SIG-M5 treated with dmso at 0.1 percent for 504 hours (cell line): ENCODE results near the gene TGM4.
A peak's percentile ranks its signal among the peaks of the same experiment; 100 is the strongest.
"Not testable (repeated sequence)": the region's sequence is repeated elsewhere in the genome, so short reads cannot be mapped to it uniquely, and the experiment has no call there.

Experiments
- DNase-seq: peaks from one replicate; lab custom pipeline; 2025; ENCODE audit not compliant: unreplicated experiment; lab: John Stamatoyannopoulos, UW

Gene TGM4

DNA sequence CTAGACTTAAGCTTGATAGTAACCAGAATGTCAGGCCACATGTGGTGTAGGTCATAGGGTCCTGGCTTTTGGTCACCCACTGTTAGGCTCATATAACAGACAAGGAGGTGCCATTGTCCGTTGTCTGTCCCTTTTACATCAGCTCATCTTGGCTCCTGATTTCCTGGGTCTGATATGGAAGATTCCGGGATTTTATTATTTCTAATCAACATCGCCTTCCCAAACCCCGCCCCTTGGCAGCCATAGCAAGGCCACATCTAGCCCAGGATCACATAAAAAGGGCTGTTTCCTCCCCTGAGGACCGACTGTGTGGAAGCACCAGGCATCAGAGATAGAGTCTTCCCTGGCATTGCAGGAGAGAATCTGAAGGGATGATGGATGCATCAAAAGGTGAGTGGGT lies at the start of gene TGM4:
TGM4 (plus strand) TSS at position 301 of the 400 bp plus-strand sequence; CDS start at position 372, 71 bp downstream.
- no peak for DNase-seq

DNA sequence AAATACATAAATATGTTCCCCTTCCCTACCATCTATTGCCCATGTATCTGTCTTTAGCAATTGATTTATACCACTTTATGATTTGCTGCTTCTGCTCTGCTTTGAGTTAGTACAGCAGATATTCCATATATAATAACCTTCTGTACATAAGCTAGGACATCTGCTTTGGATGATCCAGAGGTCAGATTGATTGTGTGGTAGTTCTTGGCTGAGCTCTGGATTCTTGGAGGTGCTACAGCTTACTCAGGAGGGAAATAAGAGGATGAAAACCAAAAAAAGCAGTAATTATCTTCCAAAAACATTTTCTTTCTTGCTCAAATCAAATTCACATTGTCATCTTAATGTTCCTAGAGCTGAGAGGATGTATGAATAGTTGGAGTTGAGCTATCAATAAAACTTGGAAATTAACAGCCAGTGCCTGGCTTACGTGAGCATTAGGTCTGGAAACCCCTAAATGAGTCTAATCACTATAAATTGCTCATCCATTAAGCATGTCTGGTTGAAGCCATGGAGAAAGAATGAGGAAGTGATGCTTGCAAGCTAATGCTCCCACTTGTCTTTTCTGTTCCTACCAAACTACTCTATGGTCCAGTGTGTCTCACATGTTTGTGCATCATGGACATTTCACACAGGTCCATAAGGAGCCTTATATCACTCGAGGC lies 49.0 kb upstream of the TGM4 start:
- DNase-seq: peak; percentile 9

DNA sequence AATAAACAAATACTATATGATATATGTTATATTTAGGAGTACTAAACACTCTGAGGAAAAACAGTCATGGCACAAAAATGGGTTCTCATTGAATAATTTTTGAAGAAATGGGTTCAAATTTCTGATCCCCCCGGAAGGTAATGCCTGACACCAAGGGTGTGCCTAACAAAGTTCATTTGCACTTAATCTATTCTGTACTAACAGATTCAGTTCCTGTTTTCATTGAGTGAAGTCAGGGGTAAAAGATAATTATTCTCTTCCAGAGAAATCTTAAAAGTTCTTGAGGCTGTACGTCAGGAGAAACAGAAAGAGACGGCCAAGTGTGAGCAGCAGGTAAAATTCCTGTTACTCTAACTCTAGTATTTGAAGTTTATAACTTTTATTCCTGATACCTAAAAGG lies 47.2 kb upstream of the TGM4 start:
- DNase-seq: no peak

DNA sequence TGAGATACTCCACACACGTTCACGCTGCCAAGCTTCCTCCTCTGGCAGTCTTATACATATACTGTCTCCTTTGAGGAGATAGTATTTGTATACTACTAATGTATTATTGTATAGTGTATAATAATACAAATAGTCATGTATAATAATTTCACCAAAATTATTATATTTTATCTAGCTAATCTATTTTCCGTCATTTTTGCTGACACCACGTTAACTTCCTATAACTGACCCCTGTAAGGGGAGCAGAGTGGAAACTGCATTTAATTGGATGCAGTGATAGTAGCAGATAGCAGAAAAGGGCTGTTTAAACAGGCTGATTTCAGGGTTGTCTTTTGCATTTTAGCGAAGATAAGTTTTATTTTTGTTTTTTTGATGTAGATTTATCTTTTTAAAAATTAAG lies 43.2 kb upstream of the TGM4 start:
- DNase-seq: no peak

DNA sequence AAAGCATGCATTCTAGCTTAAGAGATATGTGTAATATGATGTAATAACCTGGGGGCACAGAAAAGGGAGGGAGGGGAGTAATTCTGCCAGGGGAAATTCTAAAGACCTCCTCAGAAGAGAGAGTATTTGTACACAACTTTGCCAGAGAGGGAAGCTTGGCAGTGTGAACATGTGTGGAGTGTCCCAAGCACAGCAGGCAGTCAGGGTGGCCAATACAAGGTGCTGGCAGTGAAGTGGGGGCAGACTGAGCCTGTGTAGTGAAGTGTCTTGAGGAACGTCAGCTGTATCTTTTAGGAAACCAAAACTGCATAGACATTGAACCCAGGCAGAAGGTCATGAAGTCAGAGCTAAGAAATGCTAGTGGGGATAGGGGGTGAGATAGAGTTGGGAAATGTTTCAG lies 42.4 kb upstream of the TGM4 start:
- DNase-seq: no peak

DNA sequence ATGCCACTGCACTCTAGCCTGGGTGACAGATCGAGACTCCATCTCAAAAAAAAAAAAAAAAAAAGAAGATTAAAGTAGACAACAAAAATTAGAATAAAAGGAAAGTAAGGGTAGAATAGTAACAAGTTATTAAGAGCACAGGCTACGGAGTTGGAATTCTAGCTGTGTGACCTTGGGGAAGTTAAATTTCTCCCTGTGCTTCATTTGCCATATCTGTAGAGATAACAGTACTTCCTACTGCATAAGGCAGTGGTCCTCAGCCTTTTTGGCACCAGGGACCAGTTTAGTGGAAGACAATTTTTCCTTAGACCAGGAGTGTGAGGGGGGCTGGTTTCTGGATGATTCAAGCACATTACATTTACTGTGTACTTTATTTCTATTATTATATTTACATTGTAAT lies 41.4 kb upstream of the TGM4 start:
- DNase-seq: no peak

DNA sequence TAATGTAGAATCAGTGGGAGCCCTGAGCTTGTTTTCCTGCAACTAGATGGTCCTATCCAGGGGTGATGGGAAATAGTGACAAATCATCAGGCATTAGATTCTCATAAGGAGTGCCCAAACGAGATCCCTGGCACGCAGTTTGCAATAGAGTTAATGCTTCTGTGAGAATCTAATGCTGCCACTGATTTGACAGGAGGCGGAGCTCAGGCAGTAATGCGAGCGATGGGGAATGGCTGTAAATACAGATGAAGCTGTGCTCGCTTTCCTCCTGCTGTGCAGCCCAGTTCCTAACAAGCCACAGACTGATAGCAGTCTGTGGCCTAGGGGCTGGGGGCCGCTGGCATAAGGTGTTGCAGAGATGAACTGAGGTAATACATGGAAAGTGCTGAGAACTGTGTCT lies 41.0 kb upstream of the TGM4 start:
- no peak for DNase-seq

DNA sequence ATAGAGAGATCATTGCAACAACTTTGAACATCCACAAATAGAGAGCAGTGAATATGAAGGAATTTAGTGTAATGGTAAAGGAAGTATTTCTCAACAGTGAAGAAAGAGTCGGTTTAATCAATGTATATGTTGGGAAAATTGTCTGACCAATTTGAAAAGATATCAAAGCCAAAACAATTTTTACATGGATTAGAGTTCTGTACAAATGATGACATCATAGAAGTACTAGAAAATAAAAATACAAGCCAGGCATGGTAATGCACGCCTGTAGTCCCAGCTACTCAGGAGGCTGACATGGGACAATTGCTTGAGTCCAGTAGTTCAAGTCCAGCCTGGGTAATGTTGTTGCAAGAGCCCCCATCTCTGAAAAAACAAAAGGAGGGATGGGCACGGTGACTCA lies 38.7 kb upstream of the TGM4 start:
- DNase-seq: no peak

DNA sequence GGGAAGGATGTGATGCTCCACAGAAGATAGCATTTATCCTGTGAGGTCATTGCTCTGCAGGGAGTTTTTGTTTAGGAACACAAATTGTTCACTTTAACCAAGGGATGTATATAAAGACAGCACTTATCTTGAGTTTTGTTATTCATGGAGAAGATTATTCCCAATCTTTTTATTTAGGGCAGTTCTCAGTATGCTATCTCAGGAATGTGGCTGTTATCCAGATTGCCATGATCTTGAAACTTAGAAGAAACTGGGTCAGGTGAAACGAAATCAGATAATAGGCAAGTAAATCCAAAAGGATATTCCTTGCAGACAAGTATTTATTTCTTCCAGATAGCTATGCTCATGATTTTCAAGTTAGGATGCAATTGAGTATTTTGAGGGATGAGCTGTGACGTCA lies 32.0 kb upstream of the TGM4 start:
- DNase-seq: no peak

DNA sequence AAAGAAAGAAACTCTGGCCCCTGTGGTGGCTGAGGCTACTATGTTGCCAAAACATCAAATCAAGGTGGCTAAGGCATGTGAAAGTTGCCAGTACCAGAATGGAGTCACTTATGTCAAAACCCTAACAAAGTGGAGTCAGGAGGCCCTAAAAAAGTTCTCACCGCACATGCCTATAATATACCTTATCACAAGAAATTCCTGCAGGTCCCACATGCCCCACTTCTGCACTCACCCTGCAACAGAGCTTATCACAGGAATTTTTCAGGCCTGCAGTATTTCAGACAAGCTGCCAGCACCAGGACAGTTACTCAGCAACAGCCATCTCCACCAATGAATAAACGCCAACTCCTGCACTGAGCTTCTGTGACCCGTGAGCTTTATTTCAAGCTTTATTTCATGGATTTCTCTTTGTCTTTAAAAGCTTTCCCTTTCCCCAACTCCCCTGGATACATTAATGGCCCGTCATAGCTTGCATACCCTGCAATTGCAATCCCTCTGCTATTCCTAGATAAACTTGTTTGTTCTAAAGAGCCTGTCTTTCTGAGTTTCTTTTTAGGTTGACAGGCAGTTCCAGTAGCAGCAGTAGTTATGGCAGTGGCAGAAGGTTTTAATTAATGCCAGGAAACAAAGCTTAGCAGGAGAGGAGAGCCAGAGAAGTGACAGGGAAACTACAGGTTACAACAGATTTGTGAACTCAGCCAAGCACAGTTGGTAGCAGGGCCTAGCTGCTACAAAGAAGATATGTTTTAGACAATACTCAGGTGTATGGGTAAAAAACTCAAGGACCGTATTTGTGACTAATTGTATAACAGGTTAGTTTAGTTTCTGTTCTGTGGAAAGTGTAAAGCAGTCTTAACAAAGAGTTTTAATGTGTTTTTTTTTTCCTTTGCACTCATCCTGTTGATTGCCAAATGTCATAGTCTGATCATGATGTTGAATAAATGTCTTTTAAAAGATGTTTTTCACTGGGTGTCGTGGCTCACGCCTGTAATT lies 28.6 kb upstream of the TGM4 start:
- no peak for DNase-seq

DNA sequence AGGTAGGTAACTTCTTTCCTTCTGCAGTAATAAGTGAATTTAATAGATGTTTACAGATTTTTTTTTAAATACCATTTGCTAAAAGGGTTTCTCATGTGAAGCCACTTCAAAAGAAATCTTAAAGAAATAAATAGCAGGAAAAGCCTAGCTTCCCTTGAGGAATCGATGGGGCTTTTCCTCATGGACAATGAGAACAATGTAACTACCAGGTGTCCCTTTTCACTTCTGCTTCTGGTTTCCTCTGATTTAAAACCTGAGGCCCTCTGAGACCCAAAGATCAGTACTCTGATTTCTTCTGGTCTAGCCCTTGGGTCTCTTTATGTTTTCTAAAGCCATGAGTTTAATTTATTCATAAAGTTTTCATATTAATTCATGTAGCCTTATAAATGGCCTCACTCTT lies 25.8 kb upstream of the TGM4 start:
- DNase-seq: no peak

DNA sequence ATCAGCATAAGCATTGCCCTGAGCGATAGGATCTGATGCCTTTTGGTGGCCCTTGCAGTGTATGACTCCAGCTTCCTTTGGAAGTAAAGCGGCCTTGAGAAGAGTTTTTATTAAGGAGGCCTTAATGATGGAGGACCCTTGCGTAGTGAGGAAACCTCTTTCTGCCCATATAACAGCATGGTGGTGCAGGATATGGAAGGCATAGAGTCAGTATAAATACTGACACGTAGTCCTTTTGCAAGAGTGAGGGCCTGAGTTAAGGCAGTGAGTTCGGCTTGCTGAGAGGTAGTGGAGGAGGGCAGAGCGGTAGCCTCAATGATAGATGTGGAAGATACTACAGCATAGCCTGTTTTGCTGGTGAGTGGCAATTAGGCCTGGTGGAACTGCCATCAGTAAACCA lies 17.7 kb upstream of the TGM4 start:
- DNase-seq: not testable (repeated sequence)

DNA sequence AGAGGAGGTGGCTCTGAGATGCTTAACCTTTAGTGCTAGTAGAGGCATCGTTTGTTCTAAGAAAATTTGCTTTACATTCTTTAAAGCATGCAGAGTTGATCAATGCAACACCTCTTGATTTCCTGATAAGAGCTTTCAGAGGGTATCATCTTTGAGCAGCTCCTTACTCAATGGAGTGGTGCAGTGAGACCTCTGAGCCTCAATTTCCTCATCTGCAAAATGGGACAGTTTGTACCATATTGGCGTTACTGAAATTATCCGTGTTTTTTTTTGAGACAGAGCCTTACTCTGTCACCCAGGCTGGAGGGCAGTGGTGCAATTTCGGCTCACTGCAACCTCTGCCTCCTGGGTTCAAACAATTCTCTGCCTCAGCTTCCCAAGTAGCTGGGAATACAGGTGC lies 14.3 kb upstream of the TGM4 start:
- no peak for DNase-seq

DNA sequence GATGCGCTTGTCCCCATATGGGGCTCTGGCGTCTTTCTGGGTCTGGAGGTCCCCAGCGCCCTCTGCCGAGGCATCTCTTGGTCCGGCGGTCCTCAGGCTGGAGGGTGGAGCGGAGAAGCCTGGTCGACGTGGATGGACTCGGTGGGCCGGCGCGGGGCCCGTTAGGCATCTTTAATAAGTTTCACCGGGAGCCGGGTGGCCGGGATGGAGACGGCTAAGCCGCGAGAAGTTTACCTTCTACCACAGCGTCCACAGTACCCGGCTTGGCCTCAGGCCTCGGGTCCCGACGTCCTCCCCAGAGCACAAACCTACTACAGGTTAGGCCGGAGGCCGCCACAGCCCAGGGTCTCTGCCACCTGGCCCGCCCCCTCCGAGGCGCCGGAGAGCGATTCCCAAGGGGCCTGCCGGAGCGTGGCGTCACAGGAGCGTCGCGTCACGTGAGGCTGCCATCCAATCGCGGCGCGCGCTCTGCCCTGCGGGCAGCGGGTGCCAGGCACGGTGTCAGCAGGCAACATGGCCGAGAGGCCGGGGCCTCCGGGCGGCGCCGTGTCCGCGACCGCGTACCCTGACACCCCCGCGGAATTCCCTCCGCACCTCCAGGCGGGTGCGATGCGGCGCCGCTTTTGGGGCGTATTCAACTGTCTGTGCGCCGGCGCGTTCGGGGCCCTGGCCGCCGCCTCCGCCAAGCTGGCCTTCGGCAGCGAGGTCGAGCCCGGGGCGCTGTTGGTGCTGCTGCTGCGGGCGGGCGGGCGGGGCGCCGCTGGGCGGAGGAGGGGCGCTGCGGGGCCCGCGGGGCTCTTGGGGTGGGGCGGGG lies 12.8 kb upstream of the TGM4 start, which contains the start of gene TMEM42:
TMEM42 (plus strand) TSS at position 501 of the 814 bp plus-strand sequence; CDS start at position 514, 13 bp downstream.
- DNase-seq: peak; percentile 83

DNA sequence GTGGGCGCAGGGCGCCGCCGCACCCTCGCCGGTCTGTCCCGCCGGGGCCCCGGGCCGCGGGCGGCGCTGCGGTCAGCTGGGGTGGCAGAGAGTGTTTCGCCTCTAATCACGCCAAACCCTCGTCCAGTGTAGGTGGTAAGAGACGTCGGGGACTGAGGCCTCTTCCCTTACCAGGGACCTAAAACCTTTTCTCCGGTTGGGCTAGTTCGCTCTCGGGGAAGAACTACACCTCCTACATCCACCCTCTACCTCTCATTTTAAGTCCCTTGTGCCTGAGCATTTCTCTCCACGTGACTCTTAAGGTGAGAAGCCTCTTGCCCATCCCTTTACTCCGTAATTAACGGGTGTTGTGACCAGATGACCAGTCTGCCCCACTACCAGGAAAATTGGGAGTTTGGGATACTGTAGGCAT lies 12.2 kb upstream of the TGM4 start:
- DNase-seq: peak; percentile 30

DNA sequence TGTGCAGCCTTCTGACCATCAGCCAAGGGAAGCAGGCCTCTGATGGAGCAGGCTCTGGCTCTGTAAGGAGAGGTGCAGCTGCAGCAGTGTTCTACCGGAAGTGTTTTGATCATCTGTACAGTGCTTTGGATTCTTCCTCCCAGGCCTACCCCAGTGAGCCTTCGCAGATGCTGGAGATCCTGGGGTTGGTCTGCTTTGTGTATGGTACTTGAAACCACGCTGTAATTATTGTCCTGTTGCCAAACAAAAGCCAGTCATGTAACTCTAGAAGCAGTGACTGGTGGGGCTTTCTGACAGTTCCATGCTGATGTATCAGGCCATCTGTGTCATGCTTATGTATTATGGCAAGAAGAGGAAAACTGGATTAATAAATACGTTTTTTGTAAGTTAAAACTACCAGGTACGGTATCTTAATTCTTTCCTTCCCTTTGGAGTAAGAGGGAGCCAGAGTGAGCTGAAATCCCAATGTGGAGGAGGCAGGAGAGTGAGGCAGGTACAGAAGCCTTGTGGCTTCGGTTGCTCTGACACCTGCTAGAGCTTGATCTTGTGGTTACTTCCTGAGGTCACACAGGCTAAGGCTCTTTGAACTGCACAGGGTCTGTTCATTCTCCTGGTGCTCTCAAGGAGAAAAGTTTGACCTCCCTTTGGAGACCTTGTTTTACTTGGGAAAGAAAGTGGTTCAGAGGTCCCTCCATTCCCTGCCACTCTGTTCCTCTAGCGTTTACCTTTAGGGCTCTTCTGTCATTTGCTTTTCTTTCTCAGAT lies 9.0 kb upstream of the TGM4 start:
- no peak for DNase-seq

DNA sequence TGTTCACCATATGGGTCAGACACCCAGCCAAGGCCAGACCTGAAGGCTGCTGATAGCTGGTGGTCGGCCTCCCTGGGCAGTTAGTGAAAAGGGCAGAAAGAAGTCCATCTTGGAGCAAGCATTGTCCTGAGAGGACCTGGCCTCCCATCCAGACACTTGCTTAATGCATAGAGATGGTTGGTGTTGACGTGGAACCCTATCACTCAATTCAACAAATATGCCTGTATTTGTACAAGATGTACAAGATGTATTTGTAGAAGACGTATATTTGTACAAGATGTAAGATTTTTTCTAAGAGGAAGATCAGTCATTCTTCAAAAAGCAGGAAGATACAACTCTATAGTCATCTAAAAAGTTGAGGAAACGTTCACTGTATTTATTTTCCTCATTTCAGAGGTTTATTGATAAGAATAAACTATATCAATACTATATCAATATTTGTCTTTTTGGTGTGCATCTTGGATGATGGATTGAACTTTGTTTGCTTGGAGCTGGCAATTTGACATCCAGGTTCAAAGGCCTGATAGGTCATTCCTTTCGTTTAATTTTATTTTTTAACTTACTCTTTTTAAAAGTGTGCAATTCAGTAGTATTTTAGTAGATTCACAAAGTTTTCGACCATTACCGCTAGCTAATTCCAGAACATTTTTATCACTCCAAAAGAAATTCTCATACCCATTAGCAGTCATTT lies 6.8 kb upstream of the TGM4 start:
- no peak for DNase-seq

DNA sequence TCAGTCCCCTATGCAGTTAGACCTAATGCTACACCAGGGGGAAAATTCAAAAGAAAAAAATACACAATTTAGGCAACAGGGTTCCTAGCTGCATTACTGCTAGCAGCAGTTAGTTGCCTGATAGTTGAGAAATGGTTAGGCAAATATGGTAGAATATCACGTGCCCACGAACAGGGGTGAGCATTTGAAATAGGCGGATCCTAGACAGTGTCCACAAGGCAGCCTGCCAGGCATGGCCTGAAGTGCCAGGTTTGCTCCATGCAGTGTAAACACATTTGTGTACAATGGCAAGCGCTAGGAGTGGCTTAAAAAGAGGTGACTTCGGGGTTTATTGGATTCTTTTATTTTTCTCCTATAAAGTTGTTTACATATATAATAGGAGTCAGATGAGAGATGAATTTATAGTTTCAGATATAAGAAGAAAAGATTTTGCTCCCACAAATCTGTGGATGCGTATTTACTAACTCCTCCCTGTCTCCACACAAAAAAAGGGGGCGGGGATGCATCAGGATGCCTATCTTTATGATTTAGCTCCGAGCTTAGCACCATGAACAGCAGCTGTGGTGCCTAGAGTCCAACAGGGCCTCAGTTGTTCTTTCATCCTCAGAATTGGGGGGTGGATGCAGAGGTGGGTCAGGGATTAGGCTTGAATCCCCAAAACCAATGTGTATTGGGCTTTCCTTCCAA lies 3.9 kb upstream of the TGM4 start:
- peak; percentile 15 for DNase-seq

DNA sequence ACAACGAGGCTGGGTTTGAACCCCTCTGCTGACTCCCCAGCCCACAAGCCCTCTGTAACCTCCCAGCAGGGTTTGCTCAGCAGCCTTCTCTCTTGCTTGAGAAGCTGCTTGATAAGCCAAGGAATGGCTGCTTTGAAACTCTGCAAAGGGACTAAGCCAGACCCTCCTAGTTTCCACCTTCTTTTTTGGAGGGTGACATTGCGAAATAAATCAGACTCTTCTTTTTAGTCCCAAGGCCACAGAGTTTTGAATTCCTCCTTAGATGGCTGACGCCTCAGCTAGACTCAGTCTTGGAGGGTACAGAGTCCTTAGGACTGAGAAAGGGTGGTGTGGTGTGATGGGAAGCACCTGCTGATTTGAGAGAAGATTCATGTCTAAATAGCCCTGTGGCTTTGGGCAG lies 1.2 kb downstream of the TGM4 start:
- no peak for DNase-seq
